Measurements from ENCODE around the gene GNPTG.
A peak's percentile ranks its signal among the peaks of the same experiment; 100 is the strongest.

Gene GNPTG

DNA sequence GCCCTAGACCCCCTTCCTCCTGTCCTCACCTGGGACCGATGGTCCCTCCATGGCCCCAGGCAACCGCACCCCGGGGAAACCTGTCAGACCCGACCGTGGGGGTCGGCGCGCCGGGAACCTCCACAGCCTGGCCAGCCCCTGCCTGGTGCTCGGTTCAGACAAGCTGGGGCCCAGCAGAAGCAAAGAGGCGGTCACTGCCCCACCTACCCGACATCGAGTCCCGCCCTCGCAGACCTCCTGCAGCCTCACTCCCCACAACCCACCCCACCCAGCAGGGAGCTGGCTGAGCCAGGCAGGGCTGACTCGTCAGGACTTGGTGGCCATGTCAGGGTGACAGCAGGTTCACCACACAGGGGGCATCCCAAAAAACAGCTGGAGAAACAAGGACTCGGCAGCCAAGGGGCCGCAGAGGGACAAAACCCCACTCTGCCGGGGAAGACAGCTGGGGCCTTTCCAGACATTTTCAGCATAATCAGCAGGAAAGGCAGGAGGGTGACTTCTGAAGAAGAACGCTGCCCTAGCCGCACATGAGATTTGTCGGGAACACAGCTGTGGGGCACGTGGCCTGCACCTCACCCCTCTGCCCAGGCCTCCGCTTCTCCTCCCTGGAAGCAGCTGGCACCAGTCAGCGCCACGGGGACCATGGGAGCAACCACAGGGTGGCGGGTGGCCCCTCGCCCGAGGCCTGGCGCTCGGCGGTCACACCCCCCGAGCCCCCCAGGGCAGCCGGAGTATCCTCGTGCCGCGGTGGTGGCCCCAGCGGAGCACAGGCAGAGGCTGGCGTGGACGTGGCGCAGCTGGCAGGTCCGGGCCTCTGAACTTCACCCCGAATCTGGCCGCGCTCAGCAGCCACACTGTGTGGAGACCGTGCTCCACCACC lies 22.9 kb downstream of the GNPTG start:
- DNase-seq = no peak

DNA sequence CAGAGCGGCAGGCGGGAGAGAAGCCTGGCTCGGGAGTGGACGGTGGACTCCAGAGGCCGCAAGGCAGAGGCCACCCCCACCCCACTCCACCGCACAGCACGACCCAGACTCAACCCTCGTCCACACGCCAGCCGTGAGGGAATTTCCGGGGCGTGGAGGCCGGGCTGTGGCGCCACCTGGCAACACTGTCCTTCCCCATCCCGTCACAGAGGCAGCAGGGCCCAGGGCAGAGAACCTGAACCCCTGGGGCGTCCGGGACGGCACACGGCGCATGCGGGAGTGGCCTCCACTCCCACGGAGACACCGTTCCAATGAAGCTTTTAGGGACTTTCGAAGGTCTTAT lies 23.5 kb downstream of the GNPTG start:
- no peak for DNase-seq

DNA sequence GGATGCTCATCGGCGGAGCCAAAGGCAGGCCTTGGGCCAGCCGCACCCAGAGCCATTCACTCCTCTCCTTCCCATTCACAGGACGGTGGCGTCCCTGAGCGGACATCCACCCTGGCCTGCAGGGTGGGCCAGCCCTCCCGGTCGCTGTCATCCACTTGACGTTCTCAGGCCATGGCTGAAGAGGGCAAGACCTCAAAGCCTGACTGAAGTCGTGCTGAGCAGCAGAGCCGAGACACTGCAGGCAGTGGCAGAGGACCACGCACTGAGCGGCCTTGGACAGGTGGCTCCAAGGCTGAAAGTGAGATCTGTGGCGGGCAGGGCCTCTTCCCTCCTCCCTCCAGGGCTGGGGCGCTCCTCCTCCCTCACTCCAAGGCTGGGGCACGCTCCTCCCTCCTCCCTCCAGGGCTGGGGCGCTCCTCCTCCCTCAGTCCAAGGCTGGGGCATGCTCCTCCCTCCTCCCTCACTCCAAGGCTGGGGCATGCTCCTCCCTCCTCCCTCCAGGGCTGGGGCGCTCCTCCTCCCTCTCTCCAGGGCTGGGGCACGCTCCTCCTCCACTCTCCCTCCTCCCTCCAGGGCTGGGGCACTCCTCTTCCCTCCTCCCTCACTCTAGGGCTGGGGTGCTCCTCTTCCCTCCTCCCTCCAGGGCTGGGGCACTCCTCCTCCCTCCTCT lies 24.1 kb downstream of the GNPTG start:
- no peak for DNase-seq

DNA sequence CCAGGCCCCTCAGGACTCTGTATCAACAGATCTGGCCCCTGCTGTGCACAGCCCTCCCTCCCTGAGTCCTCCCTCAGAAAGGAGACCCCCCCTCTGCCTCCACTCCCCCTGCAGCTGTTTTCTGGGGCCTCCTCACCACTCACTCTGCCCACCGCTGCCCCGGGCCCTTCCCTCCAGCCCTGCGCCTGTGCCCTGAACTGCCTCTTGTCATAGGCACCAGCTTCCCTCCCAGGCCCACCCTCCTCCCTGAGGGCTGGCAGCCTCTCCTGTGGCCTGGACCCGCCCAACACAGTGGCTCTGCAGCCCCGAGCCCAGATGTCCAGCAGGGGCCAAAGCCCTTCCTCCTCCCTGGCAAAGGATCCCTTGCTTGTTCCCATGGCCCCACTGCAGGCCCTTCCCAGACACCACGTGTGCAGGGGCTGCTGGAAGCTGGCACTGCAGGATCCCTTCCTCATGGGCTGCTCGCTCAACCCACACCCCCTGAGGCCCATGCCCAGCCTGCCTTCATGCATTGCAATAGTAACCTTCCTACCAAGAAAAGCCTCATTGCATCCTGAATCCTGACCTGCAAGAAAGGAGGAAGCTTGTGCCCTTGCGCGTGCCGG lies 25.8 kb downstream of the GNPTG start:
- DNase-seq = no peak

DNA sequence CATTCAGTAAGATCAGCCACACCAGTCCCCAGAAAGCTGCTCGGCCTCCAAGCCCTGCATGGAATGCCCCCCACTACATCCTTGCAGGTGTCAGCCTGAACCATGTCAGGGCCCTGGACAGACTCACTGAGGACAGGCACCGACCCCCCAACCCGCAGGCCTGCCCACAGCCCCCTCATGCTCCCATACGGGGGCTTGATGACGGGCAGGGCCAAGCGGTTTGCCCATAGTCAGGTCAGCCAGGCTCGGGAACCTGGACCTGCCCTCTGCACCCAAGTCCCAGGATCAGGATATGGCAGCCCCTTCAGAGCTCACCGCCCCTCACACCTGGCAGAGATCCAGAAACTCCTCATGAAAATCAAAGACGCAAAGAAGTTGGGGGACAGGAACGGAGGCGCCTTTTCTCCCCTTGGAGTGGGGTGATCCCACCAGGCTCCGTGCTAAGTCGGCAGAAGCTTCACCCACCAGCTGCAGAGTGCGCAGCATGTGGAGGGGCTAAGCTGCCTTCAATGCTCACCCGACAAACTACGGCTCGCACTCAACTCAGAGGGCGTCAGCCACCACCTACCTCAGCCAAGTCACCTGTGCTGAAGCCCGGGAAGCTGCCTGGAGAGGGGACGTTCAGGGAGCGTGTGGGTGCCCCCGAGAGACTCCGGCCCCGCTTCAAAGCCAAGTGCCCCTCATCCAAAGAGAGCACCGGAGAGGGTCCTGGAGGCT lies 26.5 kb downstream of the GNPTG start:
- no peak for DNase-seq

DNA sequence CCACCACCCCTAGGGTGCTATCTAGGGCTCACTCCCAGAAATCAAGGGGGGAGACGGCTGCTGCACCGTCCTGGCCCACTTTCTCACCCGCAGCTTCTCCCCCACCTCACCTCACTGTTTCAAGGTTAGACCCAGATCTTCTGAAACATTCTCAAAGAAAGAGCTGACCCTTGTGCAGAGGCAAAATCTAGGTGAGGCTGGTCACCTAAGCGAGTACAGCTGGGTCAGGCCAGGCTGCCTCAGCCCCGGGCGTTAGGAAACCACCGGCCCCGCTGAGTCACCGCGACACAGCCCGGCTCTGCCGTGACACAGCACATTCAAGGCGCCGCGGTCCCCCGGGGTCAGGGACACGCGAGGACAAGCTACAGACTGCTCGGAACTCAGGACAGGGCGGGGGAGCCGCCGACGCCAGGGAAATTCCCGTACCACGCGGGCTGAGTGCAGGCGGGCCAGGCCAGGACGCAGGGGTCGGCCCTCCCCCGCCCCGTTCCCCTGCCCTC lies 27.1 kb downstream of the GNPTG start:
- DNase-seq = peak; percentile 41

DNA sequence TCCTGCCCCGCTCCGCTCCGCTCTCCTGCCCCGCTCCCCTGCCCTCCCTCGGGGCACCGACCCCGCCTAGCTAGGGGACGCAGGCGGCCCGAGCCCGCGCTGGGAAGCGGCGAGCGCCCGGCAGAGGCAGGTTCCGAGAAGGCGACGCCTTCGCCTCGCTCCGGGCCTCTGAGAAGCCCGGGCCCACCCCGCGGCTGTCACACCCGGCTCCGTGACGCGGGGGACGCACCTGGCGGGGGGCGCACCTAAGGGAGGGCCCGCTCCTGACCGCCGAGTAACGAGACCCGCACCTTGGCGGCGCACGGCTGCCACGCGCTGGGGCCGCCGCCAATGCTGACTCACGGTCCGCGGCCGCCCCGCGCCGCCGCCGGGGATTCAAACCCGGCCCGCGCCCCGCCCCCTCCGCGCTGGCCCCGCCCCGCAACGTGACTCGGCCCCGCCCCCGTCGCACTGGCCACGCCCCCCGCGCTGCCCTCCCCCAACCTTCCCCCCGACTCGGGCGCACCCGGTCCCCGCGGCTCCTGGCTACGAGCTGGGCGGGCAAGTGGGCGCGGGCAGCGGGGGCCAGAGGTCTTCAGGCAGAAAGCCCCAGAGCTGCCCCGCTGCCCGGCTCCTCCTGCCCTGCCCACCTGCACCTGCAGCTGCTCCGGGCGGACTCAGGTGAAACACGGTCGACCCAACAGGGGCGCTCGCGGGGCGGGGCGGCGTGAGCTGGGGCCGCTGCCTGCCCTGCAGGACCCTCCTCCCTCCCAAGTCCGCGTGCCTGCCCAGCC lies 27.8 kb downstream of the GNPTG start:
- peak; percentile 48 for DNase-seq

DNA sequence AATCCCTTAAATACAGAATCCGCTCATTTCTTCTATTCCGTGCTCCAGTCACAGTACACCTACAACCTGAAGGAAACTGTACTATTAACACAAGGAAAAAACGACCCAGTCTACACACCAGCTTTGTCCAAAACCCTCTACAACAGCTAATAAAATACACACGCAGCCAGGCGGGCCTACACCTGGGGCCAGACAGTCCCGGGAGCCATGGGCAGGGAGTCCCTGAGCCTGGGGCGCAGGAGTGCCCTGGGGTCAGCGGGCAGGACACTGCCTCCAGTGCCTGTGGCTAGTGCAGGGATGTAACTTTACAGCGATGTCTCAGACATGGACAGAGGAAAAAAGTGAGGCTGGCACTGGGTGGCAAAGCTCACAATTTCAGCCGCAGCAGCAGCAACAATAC lies 28.5 kb downstream of the GNPTG start:
- DNase-seq = no peak

DNA sequence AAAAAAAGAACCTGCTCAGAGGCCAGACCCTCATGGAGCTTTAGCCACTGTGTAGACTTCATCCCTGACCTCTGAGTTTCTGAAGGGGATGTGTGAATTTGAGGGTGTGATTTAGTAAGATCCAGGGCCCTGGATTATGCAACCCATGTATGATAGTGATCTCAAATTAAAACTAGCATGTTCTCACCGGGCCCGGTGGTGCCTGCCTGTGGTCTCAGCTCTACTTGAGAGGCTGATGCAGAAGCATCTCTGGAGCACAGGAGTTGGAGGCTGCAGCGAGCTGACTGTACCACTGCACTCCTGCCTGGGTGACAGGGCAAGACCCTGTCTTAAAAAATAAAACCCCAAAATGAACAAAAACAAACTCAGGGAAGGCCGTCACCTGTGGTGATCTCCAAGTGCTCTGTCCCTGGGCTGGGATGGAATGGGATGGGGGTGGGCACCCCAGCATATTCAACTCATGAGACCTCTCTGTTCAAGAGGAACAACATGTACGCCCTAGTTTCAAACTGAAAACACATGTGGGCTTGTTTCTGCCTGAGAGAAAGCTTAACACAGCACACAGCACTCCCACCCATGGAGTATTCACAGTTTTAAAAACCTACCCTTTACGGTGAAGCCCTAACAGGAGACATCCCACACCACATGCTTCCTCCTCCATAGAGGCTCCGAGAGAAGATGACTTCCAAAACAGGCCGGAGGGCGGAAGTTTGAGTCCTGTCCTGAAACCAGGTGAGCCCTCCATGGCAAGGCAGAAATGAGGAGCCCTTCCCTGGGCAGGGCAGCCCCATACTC lies 30.1 kb downstream of the GNPTG start:
- no peak for DNase-seq

DNA sequence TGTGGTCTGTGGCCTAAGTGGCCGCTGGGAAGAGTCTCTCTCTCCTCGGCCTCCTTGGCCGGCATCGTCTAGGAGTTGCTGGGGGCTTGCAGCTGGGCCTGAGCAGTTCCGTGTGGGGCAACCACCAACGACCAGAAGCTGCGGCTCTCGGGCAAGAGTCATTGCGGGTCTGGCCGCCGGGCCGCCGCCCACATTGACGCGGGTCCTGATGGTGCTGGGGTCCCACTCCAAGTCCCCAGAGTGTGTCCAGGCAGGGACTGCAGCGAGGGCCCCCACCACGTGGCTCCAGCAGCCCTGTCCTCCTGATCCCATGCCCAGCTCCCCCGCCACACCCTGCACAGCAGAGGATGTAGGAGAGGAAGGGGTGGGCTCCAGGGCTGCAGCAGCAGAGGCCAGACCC lies 31.8 kb downstream of the GNPTG start:
- no peak for DNase-seq

DNA sequence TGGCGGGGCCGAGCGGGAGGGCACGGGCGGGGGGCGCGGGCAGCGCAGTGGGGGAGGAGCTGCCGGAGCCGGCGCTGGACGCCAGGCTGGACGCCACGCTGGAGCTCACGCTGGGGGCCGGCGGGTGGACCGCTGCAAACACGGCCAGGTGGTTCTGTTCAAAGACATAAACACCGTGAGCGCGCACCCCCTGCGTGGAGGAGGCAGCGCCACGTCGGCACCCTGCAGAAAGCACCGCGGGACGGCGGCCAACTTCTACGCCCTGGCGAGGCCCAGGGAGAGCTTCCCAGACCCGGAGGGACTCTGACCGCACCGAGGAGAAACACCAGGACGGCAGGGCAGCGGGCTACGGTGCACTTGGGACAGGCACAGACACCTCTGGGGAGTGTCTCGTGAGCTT lies 33.5 kb downstream of the GNPTG start:
- DNase-seq = no peak

DNA sequence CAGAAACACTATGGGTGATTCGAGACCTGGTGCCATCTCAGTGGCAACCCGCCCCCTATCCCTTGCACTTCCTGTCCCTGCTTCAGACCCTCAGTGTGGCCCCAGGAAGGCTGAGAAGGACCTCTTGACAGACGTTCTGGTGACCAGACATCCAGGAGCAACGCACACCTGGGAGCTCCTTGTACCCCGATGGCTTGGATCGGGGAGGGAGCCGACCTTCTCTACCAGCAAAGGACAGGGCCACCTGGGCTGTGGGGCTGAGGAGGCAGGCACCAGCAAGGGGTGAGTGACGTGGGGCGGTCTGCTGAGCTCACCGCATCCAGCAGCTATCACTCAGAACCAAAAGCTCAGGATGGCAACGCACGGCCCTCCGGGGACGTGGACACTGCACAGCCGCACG lies 35.6 kb downstream of the GNPTG start:
- DNase-seq = no peak

DNA sequence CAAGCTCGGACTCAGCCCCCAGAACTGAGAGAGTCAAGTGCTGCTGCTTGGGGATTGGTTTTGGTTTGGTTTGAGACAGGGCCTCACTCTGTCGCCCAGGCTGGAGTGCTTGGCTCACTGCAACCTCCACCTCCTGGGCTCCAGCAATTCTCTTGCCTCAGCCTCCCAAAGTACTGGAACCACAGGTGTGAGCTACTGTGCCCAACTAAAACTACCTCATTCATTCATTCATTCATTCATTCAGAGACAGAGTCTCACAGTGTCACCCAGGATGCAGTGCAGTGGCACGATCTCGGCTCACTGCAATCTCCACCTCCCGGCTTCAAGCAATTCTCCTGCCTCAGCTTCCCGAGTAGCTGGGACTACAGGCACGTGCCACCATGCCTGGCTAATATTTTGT lies 38.0 kb downstream of the GNPTG start:
- no peak for DNase-seq

DNA sequence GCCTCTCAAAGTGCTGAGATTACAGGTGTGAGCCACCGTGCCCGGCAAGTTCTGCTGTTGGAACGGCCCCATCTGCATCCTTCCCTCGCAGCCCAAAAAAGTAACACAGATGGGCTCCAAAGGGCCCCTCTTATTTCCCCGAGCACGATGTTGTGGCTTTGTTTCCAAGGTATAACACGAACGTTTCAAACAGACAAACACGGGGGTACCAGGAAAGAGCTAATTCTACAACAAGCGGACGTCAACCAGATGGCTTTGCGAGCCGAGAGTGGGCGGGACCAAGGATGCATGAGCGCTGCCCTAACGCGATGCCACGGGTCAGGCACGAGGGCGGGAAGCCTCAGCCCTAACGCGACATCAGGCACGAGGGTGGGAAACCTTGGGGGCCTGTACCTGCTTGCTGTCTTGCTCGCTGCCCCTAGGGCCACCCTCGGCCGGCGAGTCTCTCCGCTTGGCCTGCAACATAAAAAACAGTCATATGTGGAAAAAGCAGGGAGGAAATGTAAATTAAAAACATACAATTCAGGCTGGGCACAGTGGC lies 38.6 kb downstream of the GNPTG start:
- no peak for DNase-seq

DNA sequence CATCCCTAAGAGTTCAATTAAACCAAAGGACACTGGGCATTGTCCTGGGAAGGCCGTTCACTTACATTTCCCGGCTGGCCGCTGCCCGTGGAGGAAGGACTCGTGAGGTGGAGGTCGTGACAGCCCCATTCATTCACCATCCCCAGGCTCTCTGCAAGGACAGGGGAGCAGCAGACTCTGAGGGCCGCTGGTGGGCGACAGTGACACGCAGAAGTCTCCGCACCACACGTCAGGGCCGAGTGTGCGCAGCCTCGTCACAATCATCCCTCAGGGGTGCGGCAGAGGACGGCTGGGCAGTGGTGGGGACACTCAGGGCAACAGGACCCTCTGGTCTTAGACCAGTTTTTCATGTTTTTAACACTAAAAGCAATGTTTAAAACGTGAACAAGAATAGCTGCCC lies 41.1 kb downstream of the GNPTG start:
- no peak for DNase-seq

DNA sequence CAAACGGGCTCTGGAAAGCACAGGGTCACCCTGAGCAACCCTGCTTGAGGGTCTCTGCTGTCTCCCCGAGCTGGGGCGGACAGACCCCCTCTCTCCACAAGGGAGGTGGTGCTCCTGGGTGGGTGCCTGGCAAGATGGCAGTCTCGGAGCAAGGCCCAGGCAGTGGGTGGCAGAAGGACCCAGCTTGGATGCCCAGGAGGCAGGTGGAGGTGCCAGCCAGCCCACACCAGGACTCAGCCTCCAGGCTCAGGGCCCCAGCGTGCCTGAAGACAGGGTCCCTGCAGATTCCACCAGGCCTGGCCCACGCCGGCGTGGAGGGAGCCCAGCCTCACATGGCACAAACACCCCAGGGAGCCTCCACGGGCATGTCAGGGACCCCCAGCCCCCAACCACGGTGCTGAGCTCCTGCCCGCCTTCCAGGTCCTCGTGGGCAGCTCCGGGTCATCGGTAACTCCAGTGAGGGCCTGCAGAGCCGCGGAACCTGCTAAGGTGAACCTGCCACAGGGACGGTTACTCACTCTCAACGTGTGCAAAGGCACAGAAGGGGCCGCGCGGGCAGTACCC lies 42.0 kb downstream of the GNPTG start:
- no peak for DNase-seq

DNA sequence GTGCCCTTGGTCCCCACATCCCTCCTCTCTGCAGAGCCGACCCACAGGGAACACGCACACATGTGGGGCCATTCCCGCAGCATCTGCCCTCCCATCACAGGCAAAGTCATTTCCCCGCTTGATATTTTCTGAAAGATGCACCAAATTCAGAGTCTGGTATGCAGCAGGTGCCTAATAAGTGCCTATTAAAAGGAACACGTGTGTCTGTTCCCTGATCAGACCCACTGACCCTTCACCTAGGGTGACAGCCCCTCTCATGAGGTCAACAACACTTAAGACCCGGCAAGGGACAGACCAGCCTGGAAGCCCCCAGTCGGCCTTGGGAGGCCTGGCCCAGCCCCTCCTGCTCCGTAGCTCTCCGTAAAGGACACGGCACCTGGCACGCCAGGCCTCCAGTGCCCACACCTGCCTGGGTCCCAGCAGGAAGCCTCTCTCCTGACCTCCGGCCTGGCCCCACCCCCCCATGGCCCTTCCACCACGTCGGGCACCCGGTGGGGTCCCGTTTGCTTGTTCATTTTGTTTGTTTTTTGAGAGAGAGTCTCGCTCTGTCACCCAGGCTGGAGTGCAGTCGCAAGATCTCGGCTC lies 42.7 kb downstream of the GNPTG start:
- DNase-seq = no peak

DNA sequence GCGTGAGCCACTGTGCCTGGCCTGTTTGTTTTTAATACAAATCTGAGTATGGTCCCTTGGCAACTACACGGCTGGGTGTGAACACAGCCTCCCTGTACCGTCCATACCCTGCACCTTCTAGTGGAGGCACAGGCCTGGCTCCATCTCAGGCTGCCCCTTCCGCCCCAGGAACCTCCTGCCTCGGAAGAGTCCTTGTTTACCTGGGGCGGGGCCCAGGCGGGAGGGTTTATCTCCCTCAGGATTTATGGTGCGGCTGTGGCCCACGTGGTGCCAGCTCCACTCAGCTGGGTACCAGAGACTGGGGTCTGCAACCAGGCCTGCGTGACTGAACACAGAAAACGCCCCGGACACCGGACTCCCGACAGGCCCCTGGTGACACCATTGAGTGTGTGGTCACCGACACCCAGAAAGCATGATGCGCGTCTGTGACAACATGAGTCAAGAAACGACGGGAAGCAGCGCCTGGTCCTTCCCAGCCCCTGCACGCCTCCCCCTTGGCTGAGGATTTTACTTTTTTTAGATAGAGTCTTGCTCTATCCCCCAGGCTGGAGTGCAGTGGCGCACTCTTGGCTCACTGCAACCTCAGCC lies 43.8 kb downstream of the GNPTG start:
- no peak for DNase-seq

DNA sequence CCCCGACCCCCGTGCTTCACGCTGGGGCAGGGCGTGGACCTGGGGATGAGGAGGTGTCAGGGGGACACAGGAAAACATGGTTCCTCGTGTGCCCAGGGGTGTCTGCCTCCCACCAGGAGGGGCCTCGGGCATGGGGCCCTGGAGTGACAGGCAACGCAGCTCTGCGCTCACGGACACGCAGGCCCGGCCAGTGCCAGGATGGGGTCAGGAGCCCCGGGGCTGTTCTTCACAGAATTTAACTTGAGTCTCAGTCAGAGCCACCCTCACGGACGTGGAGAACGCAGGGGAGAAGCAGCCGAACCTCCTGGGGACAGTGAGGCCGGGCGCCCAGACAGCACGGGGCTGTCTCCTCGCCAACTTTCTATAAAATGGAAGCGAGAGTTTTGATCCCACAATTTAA lies 46.0 kb downstream of the GNPTG start:
- no peak for DNase-seq

DNA sequence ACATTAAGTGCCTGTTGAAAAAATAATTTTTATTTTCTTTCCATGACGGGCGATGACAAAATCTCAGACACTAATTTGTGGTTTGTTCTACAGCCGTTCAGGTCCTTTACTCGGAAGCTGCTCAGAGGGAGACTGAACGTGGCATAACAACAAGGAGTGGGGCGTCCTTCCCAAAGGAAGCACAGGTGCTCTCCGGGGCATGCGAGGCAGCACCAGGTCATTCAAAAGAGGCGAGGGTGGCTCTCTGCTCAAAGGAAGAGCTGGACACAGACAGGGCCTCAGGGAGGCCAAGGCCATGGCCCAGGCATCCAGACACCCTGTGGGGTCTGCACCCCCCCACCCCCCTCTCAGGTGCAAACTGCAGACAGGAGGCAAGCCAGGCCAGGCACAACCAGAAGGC lies 46.6 kb downstream of the GNPTG start:
- DNase-seq = no peak
